Measurements from ENCODE around the gene EIF3J. TPM values are rescaled to one million over a fixed set of nuclear protein-coding genes. Genes with fewer than 3 reads are reported as not detected.
"Not testable (repeated sequence)": the region's sequence is repeated elsewhere in the genome, so short reads cannot be mapped to it uniquely, and the experiment has no call there.

Gene EIF3J
- total RNA-seq, 1 donor from 2014 or later, result 64.7 TPM

DNA sequence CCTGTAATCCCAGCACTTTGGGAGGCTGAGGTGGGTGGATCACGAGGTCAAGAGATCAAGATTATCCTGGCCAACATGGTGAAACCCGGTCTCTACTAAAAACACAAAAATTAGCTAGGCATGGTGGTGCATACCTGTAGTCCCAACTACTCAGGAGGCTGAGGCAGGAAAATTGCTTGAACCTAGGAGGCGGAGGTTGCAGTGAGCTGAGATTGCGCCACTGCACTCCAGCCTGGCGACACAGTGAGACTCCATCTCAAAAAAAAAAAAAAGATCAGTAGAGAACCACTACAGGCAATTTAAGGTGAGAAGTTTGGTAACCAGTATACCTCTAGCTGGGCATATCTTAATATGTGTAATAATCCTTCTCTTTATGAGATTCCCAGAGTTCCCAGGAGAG is 7.8 kb downstream of the EIF3J start:
- ATAC-seq, result not testable (repeated sequence)

GRCh38 chr15:44545913-44546802 is 9.2 kb downstream of the EIF3J start:
- peak; percentile 79 for ATAC-seq

DNA sequence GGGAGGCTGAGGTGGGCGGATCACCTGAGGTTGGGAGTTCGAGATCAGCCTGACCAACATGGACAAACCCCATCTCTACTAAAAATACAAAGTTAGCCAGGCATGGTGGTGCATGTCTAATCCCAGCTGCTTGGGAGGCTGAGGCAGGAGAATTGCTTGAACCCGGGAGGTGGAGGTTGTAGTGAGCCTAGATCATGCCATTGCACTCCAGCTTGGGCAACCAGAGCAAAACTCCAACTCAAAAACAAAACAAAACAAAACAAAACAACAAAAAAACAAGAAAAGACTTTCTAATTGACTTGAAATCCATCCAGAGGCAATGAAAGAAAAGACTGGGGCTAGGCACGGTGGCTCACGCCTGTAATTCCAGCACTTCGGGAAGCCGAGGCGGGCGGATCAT is 12.2 kb downstream of the EIF3J start:
- ATAC-seq, result not testable (repeated sequence)

DNA sequence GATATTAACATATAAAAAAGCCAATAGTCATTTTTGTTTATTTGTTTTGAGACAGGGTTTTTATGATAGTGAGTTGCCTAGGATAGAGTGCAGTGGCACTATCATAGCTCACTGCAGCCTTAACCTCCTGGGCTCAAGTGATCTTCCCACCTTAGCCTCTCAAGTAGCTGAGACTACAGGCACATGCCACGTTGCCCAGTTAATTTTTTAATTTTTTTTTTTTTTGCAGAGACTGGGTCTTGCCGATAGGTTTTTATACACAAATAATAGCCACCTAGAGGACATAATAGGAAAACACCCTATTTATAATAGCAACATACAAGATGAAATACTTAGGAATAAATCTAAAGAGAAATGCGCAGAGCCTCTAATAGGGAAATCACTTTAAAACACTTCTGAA is 13.3 kb downstream of the EIF3J start:
- ATAC-seq, result no peak

GRCh38 chr15:44550734-44551133 is 13.8 kb downstream of the EIF3J start:
- no peak for ATAC-seq

- no peak for ATAC-seq
Measured at GRCh38 chr15:44554934-44555723, 18.2 kb downstream of the EIF3J start.

DNA sequence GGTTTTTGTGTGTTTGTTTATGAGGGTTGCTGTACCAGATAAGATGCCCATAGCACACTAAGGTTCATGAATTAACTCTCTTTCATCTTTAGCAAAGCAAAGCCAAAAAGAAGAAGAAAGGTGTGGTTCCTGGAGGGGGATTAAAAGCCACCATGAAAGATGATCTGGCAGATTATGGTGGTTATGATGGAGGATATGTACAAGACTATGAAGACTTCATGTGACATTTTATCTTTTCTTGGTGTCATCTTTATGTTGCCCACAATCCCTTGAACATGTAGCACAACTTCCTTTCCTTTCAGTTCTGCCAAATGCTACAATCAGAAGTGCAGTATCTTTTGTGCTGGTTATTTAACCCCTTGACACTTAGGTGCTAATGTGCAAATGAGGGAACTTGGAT is 24.0 kb downstream of the EIF3J start:
- ATAC-seq, result not testable (repeated sequence)

DNA sequence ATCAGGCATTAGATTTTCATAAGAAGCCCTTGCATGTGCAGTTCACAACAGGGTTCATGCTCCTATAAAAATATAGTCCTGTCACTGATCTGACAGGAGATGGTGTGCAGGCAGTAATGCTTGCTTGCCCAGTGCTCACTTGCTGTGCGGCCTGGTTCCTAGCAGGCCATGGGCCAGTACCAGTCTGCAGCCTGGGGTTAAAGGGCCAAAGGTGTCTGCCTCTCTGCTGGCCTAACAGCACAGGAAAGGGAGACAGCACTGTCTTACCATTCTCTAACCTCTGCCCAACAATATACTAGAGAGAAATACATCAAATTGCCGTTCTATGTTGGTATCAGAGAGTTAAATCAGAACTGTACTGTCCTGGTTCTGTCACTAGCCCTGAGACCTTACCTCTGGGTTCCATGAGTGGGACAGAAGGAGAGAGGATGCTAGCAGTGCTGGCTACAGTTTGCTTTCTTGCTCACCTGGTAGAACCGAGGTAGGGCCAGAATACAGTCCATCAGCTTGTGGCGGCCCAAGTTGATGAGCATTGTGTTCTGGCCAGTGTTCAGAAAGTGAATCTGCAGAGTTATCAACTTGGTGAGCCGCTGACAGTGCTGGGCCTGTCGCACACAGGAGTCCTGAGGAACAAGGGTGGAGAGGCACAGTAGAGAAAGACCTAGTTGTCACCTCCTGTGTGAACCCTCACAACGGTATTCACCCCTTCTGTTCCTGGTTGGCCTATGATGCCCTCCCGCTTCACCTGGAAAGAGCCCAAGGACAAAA is 28.6 kb downstream of the EIF3J start:
- ATAC-seq, result no peak

DNA sequence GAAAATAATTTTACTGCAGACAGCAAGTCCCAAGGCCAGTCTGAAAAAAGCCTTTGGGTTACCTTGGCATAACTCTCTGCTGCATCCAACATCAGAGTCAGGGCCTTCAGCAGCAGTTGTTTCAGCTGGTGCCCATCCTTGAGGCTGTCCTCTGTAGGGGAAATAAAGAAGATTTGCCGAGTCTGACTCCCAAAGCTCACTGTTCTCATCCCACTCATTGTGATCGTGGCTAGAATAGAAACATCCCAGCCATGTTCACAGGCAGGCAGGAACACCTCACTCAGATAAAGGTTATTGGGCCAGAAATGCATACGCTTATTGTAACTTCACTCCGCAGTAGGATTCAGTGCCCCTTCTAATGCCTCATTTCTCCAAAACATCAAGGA is 29.2 kb downstream of the EIF3J start:
- no peak for ATAC-seq

DNA sequence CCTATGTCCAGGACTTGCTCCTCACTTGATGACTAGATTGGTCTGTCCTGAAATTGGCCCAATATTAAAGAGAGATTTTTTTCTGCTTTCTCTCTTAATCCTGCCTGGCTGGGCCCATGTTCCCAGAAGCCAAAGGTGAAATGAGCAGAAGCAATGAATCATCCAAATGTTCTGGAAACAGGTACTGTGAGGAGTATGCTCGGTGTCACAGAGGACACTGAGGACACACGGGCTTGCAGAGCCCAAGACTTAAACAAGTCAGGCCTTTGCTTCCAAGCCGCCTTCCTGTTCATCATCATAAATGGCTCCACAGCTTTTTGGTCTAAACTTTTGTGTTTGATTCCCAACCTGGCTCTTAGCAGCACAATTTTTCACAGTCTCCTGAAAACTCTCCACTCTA is 31.4 kb downstream of the EIF3J start:
- peak; percentile 57 for ATAC-seq

DNA sequence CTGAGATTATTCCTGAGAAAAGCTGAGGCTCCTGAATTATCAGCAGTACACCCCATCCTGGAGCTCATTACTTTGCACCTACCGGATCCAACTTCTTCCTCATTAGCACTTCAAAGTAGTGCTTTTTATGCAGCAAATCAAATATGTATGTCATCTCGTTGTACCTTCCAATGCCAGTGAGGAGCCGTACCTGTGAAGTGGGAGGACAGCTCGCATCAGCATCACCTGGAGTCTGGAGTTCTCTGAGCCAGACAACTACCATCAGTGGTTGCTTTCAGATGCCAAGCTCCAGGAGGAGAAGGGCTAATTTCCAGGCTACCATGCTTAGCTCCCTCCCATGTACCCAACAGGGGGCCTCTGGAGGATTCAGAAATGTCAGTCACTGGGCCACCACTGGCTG is 32.4 kb downstream of the EIF3J start:
- ATAC-seq, result no peak

- peak; percentile 4 for ATAC-seq
Measured at GRCh38 chr15:44570361-44570760, 33.4 kb downstream of the EIF3J start.

- no peak for ATAC-seq
Measured at GRCh38 chr15:44573386-44573785, 36.4 kb downstream of the EIF3J start.

GRCh38 chr15:44574734-44575133 is 37.8 kb downstream of the EIF3J start:
- ATAC-seq, result no peak

- ATAC-seq, result no peak
Measured at GRCh38 chr15:44580105-44580504, 43.2 kb downstream of the EIF3J start.

GRCh38 chr15:44584162-44584749 is 47.3 kb downstream of the EIF3J start:
- peak; percentile 87 for ATAC-seq

DNA sequence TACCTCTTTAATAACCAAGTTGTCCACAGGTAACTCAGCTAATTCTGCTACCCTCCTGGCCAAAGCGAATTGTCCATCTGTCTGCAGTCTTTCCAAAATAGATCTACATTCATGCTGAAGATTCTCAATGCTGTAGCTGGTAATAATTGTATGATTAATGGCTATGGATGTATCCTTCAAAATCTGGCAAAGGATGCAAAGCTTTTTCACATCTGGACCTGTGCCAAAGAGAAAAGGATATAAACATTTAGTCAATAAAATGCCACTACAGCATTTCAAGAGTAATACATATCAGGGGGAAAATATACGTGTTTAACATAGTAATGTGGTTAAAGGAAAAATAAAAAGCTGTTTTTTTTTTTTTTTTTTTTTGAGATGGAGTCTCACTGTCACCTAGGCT is 48.7 kb downstream of the EIF3J start:
- ATAC-seq, result no peak

DNA sequence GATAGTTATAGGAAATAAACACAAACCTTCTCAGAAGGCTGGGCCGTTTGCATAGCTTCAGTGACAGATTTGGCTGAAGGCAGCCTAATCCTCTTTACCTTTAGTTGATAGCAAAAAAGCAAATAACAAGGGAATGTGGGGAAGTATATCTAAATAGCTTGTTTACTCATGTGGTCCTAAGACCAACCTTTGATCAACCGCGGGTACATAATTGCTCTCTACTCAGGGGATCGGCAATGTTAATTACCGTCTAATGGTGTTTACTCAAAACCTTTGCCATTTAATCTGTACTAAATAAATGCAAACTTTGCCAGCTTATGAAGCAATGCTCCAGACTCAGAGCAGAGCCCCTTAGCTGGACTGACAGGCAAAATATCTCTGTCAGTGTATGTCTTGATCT is 51.6 kb downstream of the EIF3J start:
- no peak for ATAC-seq

DNA sequence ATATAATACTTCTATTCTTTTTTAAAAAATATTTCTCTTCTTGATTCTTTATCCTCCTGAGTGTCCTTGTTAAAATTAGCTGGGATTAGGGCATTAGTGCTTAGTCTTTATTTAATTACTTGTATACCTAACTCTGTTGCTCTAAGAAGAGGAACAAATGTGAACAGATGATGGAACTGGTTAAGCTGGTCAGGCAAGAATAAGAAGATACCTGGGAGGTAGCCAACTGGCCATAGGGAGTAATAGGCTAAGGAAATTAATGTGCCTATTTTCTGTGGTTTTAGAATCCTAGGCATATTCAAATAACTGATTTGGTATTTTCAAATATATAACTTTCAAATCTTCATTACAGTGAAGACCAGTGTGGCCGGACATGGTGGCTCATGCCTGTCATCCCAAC is 54.4 kb downstream of the EIF3J start:
- ATAC-seq, result peak; percentile 78

- ATAC-seq, result peak; percentile 85
Measured at GRCh38 chr15:44593042-44593736, 56.2 kb downstream of the EIF3J start.

DNA sequence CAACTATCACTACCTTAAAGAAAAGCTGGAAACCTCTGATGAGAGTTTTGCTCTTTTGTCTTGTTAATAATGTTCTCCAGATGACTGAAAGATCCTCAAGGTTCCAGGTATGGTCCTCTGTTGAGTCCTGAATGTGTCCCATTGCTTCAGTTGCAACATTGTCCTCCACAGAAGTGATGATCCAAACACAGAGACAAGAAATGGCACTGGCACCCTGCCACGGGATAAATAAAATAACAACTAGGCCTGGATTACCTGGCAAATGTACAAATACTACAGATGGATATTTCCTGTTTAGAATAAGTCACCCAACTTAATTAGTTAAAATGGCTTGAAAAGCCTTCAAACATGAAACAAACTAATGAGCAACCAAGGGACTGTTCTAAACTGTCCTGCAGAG is 58.3 kb downstream of the EIF3J start:
- ATAC-seq, result no peak

Measured in esophagus mucosa (tissue), 1 donor.